HG03175 (cell line): ENCODE results near the gene ICOSLG.
"Not testable (repeated sequence)": the region's sequence is repeated elsewhere in the genome, so short reads cannot be mapped to it uniquely, and the experiment has no call there.

Experiments used
- ATAC-seq: cut with Tn5 transposase; IDR thresholded peaks from one replicate; pipeline ENCODE4 v1.9.1; 2021; ENCODE audit warnings: mild to moderate bottlenecking, moderate library complexity; ENCODE audit not compliant: unreplicated experiment

ICOSLG gene

GRCh38 chr21:44227614-44228013 is 13.1 kb downstream of the ICOSLG start:
- not testable (repeated sequence) for ATAC-seq

- not testable (repeated sequence) for ATAC-seq
These were observed 15.1 kb downstream of the ICOSLG start for GRCh38 chr21:44225605-44226004.

DNA sequence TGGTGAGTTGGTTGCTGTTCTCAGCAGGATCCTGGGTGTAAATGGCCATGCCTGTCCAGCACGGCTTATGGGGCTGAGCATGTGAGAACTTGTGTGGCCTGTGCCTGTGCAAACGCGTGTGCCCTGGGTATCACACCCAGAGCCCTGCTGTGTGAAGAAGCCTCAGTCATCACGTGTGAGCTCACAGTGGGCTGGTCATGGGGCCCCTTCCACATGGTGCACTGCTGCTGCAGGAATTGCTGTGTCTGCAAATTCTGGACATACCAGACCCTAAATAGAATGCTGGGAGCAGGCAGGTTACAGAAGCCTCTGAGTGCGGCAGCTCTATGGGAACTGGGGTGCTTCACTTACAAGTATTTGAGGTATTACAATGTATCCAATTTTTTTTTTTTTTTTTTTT is 17.4 kb downstream of the ICOSLG start:
- not testable (repeated sequence) for ATAC-seq

DNA sequence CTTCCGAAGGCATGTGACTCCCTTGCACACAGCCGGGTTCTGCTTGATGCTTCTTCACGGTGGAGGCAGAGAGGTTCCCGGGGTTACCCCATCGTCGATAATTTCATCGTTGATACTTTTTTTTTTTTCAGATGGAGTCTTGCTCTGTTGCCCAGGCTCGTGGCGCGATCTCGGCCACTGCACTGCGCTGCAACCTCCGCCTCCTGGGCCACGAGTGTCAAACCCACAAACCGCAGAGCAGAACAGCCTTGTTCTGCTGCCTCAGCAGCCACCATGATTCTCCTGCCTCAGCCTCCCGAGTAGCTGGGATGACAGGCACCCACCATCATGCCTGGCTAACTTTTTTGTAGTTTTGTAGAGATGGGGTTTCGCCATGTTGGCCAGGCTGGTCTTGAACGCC is 20.1 kb downstream of the ICOSLG start:
- not testable (repeated sequence) for ATAC-seq

DNA sequence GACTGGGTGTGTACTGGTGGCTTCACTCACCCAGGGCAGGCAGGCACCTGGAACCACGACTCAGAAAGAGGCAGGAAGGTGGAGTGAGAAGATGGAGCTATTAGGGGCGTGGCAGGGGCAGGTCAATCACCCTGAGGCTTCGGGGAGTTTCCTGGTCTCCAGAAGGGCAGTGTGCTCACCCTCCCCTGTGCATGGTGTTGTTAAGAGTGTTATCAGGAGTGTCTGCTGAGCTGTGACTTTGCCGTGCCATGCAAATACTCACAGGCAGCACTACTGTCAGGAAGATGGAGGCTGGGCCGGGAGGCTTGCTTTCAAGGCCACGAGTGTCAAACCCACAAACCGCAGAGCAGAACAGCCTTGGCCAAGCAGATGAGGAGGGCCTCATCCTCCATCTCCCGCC is 22.3 kb downstream of the ICOSLG start:
- ATAC-seq: not testable (repeated sequence)

DNA sequence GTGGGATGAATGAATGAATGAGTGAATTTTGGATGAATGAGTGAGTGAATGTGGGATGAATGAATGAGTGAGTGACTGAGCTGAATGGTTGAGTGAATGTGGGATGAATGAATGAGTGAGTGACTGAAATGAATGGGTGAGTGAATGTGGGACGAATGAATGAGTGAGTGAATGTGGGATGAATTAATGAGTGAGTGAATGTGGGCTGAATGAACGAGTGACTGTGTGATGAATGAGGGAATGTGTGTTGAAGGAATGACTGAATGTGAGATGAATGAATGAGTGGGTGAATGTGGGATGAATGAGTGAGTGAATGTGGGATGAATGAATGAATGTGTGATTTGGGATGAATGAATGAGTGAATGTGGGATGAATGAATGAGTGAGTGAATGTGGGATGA is 28.8 kb downstream of the ICOSLG start:
- ATAC-seq: not testable (repeated sequence)

- not testable (repeated sequence) for ATAC-seq
These were observed 29.2 kb downstream of the ICOSLG start for GRCh38 chr21:44211574-44211973.

- not testable (repeated sequence) for ATAC-seq
These were observed 32.7 kb downstream of the ICOSLG start for GRCh38 chr21:44207860-44208646.

DNA sequence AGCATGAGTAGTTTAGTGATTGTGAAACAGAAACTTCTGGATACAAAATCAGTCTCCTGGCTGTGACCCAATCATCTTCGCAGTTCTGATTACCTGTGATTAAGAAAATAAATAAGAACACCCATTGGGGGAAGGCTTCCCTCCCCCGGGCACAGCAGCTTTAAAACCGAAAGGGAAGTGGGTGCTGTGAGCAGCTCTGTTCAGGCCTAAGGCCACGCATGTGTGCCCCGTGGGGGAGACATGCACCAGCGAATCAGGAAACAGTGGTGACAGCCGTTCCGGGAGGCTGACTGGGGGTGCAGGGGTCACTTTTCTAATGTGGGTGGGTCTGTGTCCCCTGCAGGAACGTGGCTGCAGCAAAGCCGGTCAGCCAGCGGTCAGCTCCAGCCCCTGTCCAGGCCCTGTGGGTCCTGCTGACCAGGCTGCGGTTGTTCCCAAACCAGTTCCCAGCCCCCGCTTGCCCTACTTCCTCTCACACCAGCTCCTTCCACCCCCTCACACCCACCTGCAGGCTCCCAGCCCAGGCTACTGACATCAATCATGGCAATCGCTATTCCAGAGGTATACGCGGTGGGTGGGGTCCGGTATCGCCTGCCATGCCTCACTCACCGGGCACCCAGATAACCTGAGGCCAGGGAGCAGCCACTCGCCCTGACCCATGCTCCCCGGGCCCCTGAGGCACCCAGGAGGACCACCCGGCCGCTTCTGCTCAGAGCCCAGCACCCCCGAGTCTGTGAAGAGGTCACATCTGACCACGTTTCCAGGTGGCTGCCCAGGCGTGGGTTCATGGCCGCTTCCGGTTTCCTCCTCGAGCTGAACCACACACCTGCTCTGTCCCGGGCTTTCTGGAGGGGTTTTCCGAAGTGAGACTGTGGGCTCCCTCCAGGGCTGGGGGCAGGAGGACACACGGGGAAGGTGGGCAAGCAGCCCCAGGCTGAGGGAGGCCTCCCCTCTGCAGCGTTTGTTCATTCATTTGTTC is 33.8 kb downstream of the ICOSLG start:
- peak; percentile 72 for ATAC-seq

DNA sequence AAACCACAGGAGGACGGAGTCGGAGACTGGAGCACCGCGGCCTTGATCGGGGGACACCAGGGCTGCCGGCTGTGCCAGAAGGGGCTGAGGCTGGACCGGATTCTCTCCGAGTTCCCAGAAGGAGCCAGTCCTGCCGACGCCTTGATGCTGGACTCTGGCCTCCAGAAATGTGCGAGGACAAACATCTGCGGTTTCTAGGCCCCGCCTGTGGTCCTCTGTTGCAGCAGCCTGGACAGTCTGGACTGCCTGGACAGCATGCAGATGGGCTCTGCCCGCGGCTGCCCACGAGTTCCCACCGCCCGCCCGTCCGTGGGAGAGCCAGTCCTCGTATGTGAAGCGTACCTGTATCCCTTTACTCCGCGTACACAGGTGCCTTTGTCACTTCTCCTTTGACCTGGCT is 34.6 kb downstream of the ICOSLG start:
- ATAC-seq: not testable (repeated sequence)

DNA sequence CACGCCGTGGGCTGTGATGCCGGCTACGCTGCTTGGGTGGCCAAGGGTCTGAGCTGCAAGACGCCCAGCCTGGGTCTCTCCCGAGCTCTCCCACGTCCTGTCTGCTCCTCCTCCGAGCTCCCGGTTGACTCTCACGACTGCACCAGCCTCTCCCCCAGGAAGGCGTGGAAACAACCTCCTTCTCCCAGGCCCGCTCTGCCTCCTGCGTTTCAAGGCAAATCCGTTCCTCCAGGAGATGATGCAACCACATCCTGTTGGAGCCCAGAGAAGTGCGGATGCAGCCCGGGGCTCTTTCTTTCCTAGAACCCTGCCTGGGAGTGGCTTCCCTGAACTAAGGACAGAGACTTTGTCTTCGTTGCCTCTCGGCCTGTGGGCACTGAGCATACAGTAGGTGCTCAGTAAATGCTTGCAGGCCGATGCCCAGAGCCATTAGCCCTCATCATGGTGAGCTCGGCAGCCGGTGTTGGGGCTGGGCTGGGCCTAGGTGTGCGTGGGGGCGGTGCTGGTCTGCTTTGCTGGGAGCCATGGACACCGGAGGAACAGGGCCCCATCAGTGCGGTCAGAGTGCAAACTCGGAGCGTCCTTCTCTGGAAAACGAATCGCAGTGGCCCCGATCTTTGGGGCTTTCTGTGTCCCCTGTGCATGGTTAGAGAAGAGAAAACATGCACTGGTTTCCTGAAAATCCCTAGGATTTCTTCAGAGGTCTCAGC is 38.0 kb downstream of the ICOSLG start:
- ATAC-seq: not testable (repeated sequence)

- ATAC-seq: not testable (repeated sequence)
These were observed 40.7 kb downstream of the ICOSLG start for GRCh38 chr21:44199997-44200396.

GRCh38 chr21:44199448-44199847 is 41.3 kb downstream of the ICOSLG start:
- no peak for ATAC-seq

- ATAC-seq: not testable (repeated sequence)
These were observed 43.6 kb downstream of the ICOSLG start for GRCh38 chr21:44197156-44197516.

DNA sequence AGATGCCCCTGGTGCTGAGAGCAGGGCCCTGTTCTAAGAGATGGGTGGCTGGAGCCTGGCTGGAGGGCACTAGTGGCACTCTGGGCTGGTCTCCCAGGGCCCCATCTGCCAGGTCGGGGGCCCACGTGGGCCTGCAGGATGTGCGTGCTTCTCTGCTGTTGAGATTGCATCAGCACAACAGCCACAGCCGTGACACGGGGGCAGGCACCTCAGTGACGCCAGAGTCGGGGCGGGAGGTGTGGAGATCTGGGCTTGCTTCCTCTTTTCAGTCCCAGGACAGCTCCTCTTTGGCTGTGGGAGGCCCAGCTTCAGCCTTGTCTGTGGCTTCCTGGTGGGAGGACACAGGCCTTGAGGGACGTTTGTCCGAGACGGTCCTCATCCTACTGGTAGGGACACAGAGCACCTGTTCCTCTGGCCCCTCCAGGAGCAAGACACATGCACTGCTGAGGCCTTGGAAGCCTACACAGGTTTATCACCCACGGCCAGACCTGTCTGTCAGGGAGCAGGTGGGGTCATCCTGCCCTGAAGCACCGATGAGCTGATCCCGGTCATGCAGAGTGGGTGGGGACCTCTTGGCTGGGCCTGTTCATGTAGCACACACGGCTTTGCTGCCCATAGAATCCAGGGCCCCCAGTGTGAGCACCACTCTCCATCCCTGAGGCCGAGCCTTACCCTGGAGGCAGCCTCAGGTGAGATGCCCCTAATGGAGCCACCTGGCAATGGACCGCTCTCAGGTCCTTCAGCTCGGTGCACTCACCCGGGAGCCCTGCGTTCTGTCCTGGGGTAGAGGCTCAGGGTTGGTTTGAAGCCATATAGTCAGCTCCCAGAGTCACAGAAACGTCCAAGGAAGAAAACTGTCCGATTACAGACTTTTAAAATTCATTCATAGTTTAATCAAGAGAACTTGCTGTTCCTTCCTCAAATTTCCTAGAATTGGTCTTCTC is 44.3 kb downstream of the ICOSLG start:
- ATAC-seq: not testable (repeated sequence)

- ATAC-seq: not testable (repeated sequence)
These were observed 45.9 kb downstream of the ICOSLG start for GRCh38 chr21:44194888-44195287.

GRCh38 chr21:44194451-44194850 is 46.3 kb downstream of the ICOSLG start:
- not testable (repeated sequence) for ATAC-seq

GRCh38 chr21:44193108-44193507 is 47.6 kb downstream of the ICOSLG start:
- ATAC-seq: not testable (repeated sequence)

GRCh38 chr21:44190349-44191271 is 50.1 kb downstream of the ICOSLG start:
- ATAC-seq: not testable (repeated sequence)
